H9 (cell line): ENCODE results near the gene MMP25. TPM values are rescaled to one million over a fixed set of nuclear protein-coding genes. Genes with fewer than 3 reads are reported as not detected.

Experiments
- DNase-seq: peaks from one replicate; pipeline ENCODE4 v3.0.0-alpha.2; 2017
- H2AFZ ChIP-seq: one replicate; pipeline ENCODE4 v1.6.1; 2013; ENCODE audit warnings: mild to moderate bottlenecking, low read length, control low read depth, moderate library complexity
- H2AK5ac ChIP-seq: 2 replicates; pipeline ENCODE4 v1.6.1; 2013; ENCODE audit warnings: low read length, control low read depth, mixed read lengths; ENCODE audit not compliant: insufficient read length
- H2BK120ac ChIP-seq: one replicate; pipeline ENCODE4 v1.6.1; 2013; ENCODE audit warnings: low read depth, mild to moderate bottlenecking, low read length, control low read depth, inconsistent platforms; ENCODE audit not compliant: poor library complexity, severe bottlenecking
- H2BK12ac ChIP-seq: 2 replicates; pipeline ENCODE4 v1.6.1; 2013; ENCODE audit warnings: low read length, control low read depth, mixed read lengths, low read depth; ENCODE audit not compliant: insufficient read length
- H2BK15ac ChIP-seq: 2 replicates; pipeline ENCODE4 v1.6.1; 2013; ENCODE audit warnings: low read depth, low read length, control low read depth
- H2BK20ac ChIP-seq: one replicate; pipeline ENCODE4 v1.6.1; 2013; ENCODE audit warnings: low read depth, mild to moderate bottlenecking, low read length, control low read depth, inconsistent platforms; ENCODE audit not compliant: poor library complexity, severe bottlenecking
- H2BK5ac ChIP-seq: 2 replicates; pipeline ENCODE4 v1.6.1; 2013; ENCODE audit warnings: low read length, control low read depth, mixed read lengths; ENCODE audit not compliant: insufficient read length
- H3K14ac ChIP-seq: 2 replicates; pipeline ENCODE4 v1.6.1; 2013; ENCODE audit warnings: low read length, control low read depth; ENCODE audit not compliant: insufficient read depth
- H3K18ac ChIP-seq: 2 replicates; pipeline ENCODE4 v1.6.1; 2013; ENCODE audit warnings: low read depth, mild to moderate bottlenecking, mixed read lengths, low read length, control low read depth; ENCODE audit not compliant: insufficient read length
- H3K23ac ChIP-seq: 2 replicates; pipeline ENCODE4 v1.6.1; 2013; ENCODE audit warnings: low read length, control low read depth, mixed read lengths, low read depth; ENCODE audit not compliant: insufficient read length
- H3K23me2 ChIP-seq: 2 replicates; pipeline ENCODE4 v1.6.1; 2013; ENCODE audit warnings: low read depth, mild to moderate bottlenecking, mixed read lengths, low read length, control low read depth; ENCODE audit not compliant: insufficient read length, poor library complexity, severe bottlenecking
- H3K27ac ChIP-seq: 2 replicates; pipeline ENCODE4 v1.5.1; 2013; ENCODE audit warnings: low read length, control low read depth, mixed read lengths, low read depth; ENCODE audit not compliant: insufficient read length
- H3K27me3 ChIP-seq: 2 replicates; pipeline ENCODE4 v1.6.1; 2013; ENCODE audit warnings: low read length, control low read depth, inconsistent platforms; ENCODE audit not compliant: insufficient read depth
- H3K4ac ChIP-seq: 2 replicates; pipeline ENCODE4 v1.6.1; 2013; ENCODE audit warnings: low read depth, mild to moderate bottlenecking, control low read depth, inconsistent platforms, low read length, moderate library complexity
- H3K4me1 ChIP-seq: 2 replicates; pipeline ENCODE4 v1.6.1; 2013; ENCODE audit warnings: low read length, control low read depth, inconsistent platforms; ENCODE audit not compliant: insufficient read depth
- H3K4me2 ChIP-seq: 2 replicates; pipeline ENCODE4 v1.6.1; 2013; ENCODE audit warnings: low read length, control low read depth, mixed read lengths; ENCODE audit not compliant: insufficient read length, insufficient read depth
- H3K56ac ChIP-seq: 2 replicates; pipeline ENCODE4 v1.6.1; 2013; ENCODE audit warnings: low read depth, mild to moderate bottlenecking, mixed read lengths, low read length, control low read depth; ENCODE audit not compliant: insufficient read length
- H3K79me1 ChIP-seq: 2 replicates; pipeline ENCODE4 v1.6.1; 2013; ENCODE audit warnings: low read depth, mild to moderate bottlenecking, moderate library complexity, low read length, control low read depth, inconsistent platforms; ENCODE audit not compliant: insufficient read depth, poor library complexity, severe bottlenecking
- H3K79me2 ChIP-seq: 2 replicates; pipeline ENCODE4 v1.6.1; 2013; ENCODE audit warnings: low read length, control low read depth, inconsistent platforms; ENCODE audit not compliant: insufficient read depth
- H3K9ac ChIP-seq: 2 replicates; pipeline ENCODE4 v1.6.1; 2013; ENCODE audit warnings: low read length, control low read depth, mixed read lengths; ENCODE audit not compliant: insufficient read length; ENCODE audit errors: extremely low read depth
- H3K9me3 ChIP-seq: one replicate; pipeline ENCODE4 v1.6.1; 2013; ENCODE audit warnings: low read depth, low read length, inconsistent platforms; ENCODE audit not compliant: control insufficient read depth
- H3T11ph ChIP-seq: one replicate; pipeline ENCODE4 v1.6.1; 2013; ENCODE audit warnings: mild to moderate bottlenecking, low read length, control low read depth, inconsistent platforms
- H4K20me1 ChIP-seq: one replicate; pipeline ENCODE4 v1.6.1; 2013; ENCODE audit not compliant: control insufficient read depth, insufficient read length, insufficient read depth
- H4K5ac ChIP-seq: 2 replicates; pipeline ENCODE4 v1.6.1; 2013; ENCODE audit warnings: low read depth, mild to moderate bottlenecking, mixed read lengths, low read length, control low read depth; ENCODE audit not compliant: insufficient read length
- H4K8ac ChIP-seq: replicated peaks from 2 replicates; pipeline ENCODE4 v1.6.1; 2013; ENCODE audit warnings: low read length, control low read depth, mixed read lengths, low read depth; ENCODE audit not compliant: insufficient read length
- H4K91ac ChIP-seq: 2 replicates; pipeline ENCODE4 v1.6.1; 2013; ENCODE audit warnings: low read depth, mild to moderate bottlenecking, moderate library complexity, mixed read lengths, low read length, control low read depth; ENCODE audit not compliant: insufficient read length
- H3K27ac Mint-ChIP-seq, 3 experiments: 2 replicates in 2 of 3; 3 replicates in 1 of 3; pipeline ENCODE4 v1.8.0; 2020 to 2021; ENCODE audit warnings: mixed read lengths in 3 of 3, mild to moderate bottlenecking in 1 of 3, moderate library complexity in 1 of 3
- H3K27me3 Mint-ChIP-seq: 2 replicates; pipeline ENCODE4 v1.8.0; 2021; ENCODE audit warnings: low read depth, mild to moderate bottlenecking, moderate library complexity, mixed read lengths
- H3K36me3 Mint-ChIP-seq, 3 experiments: 2 replicates in 2 of 3; 3 replicates in 1 of 3; pipeline ENCODE4 v1.8.0; 2020 to 2021; ENCODE audit warnings: low read depth in 3 of 3, mixed read lengths in 3 of 3; ENCODE audit not compliant: insufficient read depth in 1 of 3
- H3K4me1 Mint-ChIP-seq, 2 experiments: 2 replicates each; pipeline ENCODE4 v1.8.0; 2020; ENCODE audit warnings: mixed read lengths in 2 of 2
- H3K4me3 Mint-ChIP-seq, 2 experiments: 2 replicates in 1 of 2; 3 replicates in 1 of 2; pipeline ENCODE4 v1.8.0; 2020 to 2021; ENCODE audit warnings: mild to moderate bottlenecking in 2 of 2, mixed read lengths in 2 of 2, moderate library complexity in 1 of 2
- H3K9me3 Mint-ChIP-seq, 2 experiments: 2 replicates in 1 of 2; 3 replicates in 1 of 2; pipeline ENCODE4 v1.8.0; 2020; ENCODE audit warnings: mild to moderate bottlenecking in 2 of 2, mixed read lengths in 2 of 2, moderate library complexity in 1 of 2
- WGBS: extraction: QIAGEN DNeasy Blood & Tissue Kit; methylation state at CpG from one replicate; pipeline ENCODE4 v1.1.7; 2013; ENCODE audit warnings: missing lambda C conversion rate, low lambda C conversion rate, mixed read lengths; ENCODE audit not compliant: insufficient read length; ENCODE audit errors: extremely low coverage; 5-methylcytosine and 5-hydroxymethylcytosine counted together
- total RNA-seq: library from RNA; stranded (reverse); gene quantifications from 2 replicates; pipeline ENCODE4 v1.2.1, GENCODE V29; 2021
- TF ChIP-seq, protein P1 (sequence below): fragments of 200-600 bp; sonication (generic); conservative IDR thresholded peaks from 3 replicates; pipeline ENCODE4 v1.8.0; 2021; ENCODE audit warnings: antibody characterized with exemption, mild to moderate bottlenecking

Gene MMP25
- total RNA-seq, 1 experiment from 2014 or later: 13.5 TPM

DNA sequence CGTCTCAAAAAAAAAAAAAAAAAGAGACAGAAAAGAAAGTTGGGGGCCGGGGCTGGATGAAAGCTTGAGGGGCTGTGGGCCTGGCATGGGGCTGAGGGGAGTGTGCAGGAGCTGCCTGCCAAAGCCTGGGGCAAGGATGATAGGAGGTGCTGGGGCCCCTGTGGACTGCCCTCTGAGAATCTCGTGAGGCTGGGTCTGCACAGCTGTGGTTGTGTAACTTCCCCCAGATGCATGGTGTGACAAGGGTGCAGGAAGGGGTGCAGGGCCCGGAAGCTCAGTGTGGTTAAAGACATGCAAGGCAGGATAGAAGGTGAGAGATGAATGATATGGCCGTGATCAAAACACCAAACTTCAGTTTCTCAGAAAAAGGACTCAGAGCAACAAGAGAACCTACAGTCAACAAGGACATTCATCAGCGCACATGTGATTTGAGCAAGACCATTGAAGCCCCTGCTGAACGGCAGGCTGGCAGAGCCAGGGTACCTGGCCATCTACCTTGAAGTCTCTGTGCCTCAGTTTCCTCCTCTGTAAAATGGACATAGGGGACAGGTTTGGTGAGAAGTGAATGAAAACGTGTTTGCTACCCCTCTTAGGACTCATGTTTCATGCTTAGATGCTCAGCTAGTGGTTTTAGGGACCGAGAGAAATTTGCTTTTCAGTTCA lies 28.6 kb downstream of the MMP25 start:
- Histone ChIP-seq H2AK5ac (no peak overlapping the region), H3K56ac (no peak overlapping the region), H2BK20ac (no peak overlapping the region), H3K9me3 (no peaks in the 10 kb centered on the region), H4K8ac (no peak overlapping the region), H4K91ac (no peak overlapping the region), H3K79me1 (no peaks in the 10 kb centered on the region), H3K23me2 (no peaks in the 10 kb centered on the region), H4K20me1 (no peaks in the 10 kb centered on the region), H3K4me2 (no peak overlapping the region), H2BK15ac (no peak overlapping the region), H2BK12ac (no peak overlapping the region), H3K18ac (no peak overlapping the region), H3K27ac (no peak overlapping the region), H2AFZ (no peak overlapping the region), H3K4me1 (no peaks in the 10 kb centered on the region; the same call in 1 of the 2 replicates), H3K4ac (no peak overlapping the region), H2BK5ac (no peak overlapping the region), H4K5ac (no peak overlapping the region), H2BK120ac (no peak overlapping the region), H3K14ac (no peak overlapping the region), H3K23ac (no peak overlapping the region), H3T11ph (no peak overlapping the region), H3K27me3 (no peaks in the 10 kb centered on the region), H3K79me2 (no peaks in the 10 kb centered on the region), H3K9ac (no peak overlapping the region)
- TF ChIP-seq, protein P1, sequence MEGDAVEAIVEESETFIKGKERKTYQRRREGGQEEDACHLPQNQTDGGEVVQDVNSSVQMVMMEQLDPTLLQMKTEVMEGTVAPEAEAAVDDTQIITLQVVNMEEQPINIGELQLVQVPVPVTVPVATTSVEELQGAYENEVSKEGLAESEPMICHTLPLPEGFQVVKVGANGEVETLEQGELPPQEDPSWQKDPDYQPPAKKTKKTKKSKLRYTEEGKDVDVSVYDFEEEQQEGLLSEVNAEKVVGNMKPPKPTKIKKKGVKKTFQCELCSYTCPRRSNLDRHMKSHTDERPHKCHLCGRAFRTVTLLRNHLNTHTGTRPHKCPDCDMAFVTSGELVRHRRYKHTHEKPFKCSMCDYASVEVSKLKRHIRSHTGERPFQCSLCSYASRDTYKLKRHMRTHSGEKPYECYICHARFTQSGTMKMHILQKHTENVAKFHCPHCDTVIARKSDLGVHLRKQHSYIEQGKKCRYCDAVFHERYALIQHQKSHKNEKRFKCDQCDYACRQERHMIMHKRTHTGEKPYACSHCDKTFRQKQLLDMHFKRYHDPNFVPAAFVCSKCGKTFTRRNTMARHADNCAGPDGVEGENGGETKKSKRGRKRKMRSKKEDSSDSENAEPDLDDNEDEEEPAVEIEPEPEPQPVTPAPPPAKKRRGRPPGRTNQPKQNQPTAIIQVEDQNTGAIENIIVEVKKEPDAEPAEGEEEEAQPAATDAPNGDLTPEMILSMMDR: no peak
- H3K36me3 Mint-ChIP-seq: peaks cover 0 to 11% (median 0%) of the 10 kb centered on the region in 3 experiments; a peak in 4 of 7 replicates
- WGBS: no CpG with 5 or more reads among the region's 9 CpGs
- H3K4me3 Mint-ChIP-seq: no peak overlapping the region
- H3K27ac Mint-ChIP-seq: no peak overlapping the region; a peak in 1 of 7 replicates
- no peaks in the 10 kb centered on the region for H3K9me3 Mint-ChIP-seq
- peaks cover 30% of the 10 kb centered on the region in 2 experiments for H3K4me1 Mint-ChIP-seq
- H3K27me3 Mint-ChIP-seq: peaks cover 17% of the 10 kb centered on the region
- no peak for DNase-seq
